HG02571 (cell line): ENCODE measurements around the gene TMEM253.

Experiments used
- ATAC-seq: cut with Tn5 transposase; IDR thresholded peaks from one replicate; pipeline ENCODE4 v1.9.1; 2021; ENCODE audit warnings: mild to moderate bottlenecking, moderate library complexity; ENCODE audit not compliant: unreplicated experiment

Gene TMEM253

DNA sequence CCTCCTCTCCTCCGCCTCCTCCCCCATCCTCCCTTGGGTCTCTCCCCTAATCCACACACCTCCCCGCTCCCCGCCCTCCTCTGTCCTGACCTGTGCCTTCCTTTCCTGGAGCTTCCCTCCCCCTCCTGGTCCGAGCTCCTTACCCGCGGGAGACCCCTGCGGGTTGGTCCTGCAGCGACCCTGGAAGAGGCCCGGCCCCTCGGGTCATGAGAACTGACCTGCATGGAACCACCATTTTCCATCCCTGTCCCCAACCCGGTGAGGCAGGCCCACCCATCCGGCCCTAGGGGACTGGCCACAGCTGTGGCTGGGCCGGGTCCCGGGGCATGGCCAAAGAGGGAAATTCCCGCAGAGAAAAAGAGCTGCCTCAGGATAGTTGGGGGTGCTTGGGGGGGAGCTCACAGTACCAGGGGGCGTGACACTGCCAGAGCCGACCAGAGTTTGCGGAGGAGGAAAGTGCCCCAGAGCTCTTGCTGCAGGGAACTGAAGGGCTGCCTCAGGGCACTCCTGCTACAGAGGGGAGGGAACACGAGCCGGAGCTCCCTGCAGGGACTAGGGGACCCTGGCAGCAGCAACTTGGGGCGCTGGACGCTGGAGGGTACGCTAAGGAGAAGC is 30.1 kb upstream of the TMEM253 start:
- ATAC-seq, result peak; percentile 12

DNA sequence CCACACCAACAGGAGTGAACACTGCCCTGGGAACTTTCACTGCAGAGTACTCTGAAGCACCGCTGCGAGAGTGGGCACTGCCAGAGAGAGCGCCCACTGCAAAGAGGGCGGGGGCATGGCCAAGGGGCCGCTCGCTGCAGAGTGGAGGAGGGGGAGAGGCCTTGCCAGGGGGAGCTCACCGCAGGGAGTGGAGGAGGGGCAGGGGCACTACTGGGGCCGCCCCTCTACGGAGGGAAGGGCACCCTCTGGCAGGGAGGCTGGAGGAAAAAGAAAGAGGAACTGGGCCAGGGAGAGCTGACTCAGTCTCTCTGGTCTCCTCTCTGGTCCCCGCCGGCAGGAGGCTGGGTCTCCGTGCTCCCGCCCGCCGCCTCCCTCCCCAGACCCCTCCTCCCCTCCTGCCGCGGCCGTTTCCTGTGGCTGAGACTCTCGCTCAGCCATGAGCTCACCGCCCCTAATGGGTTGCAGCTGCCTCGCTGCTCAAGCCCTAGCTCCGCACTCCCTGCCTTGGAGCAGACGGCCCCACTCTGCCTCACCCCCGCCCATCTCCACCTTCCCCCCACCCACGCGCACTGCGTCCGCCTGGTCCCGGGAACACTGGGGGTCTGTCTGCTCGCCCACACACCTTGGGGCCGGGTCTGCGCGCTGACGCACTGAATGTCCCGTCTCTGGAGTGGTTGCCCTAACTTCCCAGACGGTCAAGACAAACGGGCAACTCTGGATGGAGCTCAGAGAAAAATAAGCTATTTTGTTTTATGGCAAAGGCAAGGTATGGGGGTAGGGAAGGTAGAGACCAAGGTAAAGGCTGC is 29.4 kb upstream of the TMEM253 start:
- peak; percentile 63 for ATAC-seq

DNA sequence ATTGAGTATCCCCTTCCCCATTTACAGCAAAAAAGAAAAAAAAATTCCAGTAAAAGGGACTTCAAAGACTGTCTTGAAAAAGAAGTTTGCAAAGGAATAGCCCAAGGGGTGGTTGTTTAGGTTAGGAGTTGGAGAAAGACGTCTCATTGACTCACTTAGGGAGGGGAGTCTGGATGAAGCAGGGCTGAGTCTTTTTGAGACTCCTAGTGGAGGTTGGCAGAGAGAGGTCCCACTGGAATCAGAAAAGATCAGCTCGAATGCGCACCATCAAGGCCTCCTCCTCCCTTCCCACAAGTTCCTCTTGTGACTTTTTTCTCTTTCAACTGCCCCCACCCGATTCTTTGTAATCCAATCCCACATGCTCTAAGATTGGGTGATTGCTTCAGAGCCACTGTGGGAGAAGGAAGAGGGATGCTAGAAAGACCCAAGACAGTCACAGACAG is 28.8 kb upstream of the TMEM253 start:
- ATAC-seq, result no peak

- ATAC-seq, result no peak
Measured at GRCh38 chr14:21072781-21073339, 28.0 kb upstream of the TMEM253 start.

GRCh38 chr14:21073921-21074320 is 26.9 kb upstream of the TMEM253 start:
- no peak for ATAC-seq

DNA sequence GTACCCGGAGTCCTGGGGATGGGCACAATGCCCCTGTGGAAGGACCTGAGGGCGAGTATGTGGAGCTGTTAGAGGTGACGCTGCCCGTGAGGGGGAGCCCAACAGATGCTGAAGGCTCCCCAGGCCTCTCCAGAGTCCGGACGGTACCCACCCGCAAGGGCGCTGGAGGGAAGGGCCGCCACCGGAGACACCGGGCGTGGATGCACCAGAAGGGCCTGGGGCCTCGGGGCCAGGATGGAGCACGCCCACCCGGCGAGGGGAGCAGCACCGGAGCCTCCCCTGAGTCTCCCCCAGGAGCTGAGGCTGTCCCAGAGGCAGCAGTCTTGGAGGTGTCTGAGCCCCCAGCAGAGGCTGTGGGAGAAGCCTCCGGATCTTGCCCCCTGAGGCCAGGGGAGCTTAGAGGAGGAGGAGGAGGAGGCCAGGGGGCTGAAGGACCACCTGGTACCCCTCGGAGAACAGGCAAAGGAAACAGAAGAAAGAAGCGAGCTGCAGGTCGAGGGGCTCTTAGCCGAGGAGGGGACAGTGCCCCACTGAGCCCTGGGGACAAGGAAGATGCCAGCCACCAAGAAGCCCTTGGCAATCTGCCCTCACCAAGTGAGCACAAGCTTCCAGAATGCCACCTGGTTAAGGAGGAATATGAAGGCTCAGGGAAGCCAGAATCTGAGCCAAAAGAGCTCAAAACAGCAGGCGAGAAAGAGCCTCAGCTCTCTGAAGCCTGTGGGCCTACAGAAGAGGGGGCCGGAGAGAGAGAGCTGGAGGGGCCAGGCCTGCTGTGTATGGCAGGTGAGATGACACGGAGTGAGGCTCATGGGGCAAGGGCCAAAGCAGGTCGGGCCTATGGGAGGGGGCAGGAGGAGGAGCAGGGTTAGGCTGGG is 26.2 kb upstream of the TMEM253 start:
- ATAC-seq, result no peak

DNA sequence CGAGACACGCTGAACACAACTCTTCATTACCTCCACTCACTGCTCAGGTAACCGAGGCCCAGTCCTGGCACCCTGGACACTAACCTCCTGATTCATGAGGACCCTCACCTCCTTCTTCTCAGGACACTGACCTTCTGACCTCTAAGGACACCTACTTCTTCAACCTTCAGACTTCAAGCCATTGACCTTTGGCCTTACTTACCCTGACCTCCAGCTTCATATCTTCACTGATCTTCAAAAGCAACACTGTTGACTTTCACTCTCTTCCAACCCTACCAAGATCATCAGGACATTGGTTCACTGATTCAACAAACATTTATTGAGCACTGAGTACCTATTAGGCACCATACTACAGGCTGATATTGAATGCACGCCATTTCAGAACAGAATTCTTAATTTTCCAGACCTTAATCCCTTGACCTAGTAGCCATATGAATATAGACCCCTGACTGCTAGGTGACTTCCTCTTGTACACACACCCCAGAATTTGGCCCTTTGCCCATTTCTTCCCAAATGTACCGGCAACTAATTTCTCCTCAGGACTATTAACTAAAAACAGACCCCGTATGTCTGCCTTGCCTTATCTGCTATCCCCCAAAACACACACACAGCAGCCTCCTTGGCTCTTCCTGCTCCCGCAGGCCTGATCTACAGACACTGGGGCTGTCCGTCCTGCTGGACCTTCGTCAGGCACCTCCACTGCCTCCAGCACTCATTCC is 25.0 kb upstream of the TMEM253 start:
- ATAC-seq, result no peak

GRCh38 chr14:21077672-21078071 is 23.2 kb upstream of the TMEM253 start:
- no peak for ATAC-seq

- no peak for ATAC-seq
Measured at GRCh38 chr14:21078287-21078686, 22.6 kb upstream of the TMEM253 start.

DNA sequence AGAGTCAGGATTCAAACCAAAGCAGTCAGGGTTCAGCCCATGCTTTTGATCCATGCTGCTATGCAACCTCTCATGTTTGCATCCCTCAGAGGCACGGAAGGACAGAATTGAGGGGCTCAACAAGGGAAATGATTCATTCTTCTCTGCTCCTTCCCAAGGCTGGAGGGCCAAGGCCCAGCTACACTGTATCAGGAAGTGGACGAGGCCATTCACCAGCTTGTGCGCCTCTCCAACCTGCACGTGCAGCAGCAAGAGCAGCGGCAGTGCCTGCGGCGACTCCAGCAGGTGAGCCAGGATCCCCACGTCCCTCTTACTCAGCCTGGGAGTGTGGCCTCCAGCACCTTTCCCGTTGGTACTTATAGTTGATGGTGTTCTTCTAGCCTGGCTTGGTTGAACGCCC is 22.1 kb upstream of the TMEM253 start:
- no peak for ATAC-seq

GRCh38 chr14:21081521-21082142 is 19.2 kb upstream of the TMEM253 start:
- no peak for ATAC-seq

DNA sequence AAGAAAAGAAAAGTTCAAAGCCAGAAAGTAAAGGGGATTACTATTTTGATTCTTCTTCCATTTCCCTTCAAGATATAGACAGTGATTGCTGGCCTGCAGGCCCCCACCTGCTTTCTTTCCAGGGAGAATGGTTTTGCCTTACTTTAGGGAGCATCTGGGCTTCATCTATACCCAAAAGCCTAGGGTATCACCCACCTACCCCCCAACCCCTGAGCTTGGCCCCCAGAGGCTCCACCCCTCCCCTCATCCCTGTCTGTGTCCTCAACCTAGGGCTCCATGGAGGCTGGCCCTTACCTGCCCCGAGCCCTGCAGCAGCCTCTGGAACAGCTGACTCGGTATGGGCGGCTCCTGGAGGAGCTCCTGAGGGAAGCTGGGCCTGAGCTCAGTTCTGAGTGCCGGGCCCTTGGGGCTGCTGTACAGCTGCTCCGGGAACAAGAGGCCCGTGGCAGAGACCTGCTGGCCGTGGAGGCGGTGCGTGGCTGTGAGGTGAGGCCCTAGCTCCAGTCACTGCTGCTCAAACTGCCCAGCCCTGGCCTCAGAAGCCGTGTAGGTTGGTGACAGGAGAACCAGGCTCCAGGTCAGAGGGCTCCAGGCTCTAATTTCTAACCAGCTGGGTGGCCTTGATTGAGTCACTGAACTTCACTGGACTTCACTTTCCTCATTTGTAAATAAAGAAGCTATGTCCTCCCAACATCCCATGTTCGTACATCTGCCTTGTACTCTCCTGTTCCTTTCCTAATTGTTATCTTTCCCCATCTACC is 17.1 kb upstream of the TMEM253 start:
- no peak for ATAC-seq

GRCh38 chr14:21084396-21084795 is 16.5 kb upstream of the TMEM253 start:
- ATAC-seq, result no peak

GRCh38 chr14:21084998-21085853 is 15.6 kb upstream of the TMEM253 start:
- no peak for ATAC-seq

DNA sequence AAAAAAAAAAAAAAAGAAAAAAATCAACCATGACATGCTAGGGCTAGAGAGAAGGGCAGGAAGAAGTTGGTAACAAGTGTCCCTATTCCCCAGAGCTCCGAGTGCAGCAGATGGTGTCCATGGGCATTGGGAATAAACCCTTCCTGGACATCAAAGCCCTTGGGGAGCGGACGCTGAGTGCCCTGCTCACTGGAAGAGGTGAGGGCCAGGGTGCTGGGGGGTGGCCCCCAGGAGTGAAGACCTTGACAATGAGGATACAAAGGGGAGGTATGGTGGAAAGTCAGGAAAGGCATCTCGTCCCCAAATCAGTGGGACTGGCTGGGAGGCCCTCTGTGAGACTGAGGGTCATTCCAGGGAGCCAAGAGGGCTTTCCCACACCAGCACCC is 14.0 kb upstream of the TMEM253 start:
- no peak for ATAC-seq

DNA sequence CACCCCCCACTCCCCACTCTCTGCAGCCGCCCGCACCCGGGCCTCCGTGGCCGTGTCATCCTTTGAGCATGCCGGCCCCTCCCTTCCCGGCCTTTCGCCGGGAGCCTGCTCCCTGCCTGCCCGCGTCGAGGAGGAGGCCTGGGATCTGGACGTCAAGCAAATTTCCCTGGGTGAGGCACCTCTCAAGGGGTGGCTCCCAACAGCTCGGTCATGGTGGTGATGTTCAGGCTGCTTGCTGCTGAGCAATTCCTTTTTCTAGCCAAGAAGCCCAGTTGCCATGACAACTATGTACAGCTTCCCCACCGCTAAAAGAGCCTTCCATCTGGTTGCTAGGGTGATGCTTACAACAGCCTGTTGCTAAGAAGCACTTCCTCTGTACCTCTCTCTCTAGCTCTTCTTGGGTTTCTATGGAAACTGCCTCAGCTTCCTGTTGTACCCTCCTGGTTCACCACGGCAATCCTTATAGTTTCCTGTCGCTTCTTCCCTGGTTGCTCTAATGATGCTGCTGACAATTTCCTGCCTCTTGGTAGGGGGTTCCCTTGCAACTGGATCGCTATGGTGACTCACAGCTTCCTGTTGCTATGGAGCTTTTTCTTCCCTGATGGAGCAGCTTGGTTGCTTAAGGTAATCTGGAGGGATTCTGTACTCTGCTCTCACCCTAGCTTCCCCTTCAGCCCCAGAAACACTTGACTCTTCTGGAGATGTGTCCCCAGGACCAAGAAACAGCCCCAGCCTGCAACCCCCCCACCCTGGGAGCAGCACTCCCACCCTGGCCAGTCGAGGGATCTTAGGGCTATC is 13.4 kb upstream of the TMEM253 start:
- no peak for ATAC-seq

DNA sequence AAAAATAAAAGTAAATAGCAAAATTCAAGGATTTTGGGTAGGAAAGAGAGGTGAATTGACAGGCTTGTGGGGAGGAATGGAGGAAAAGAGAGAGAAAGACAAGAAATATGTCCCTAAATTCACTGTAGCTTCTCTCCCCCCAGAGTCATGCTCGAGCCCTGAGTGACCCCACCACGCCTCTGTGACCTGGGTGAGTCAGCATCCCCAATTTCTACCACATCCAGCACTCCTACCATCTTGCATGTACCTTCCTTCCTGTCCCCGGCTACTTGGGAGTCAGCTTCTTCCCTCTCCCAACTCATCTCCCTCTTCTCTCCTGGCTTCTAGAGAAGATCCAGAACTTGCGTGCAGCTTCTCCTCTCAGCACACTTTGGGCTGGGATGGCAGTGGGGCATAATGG is 12.2 kb upstream of the TMEM253 start:
- ATAC-seq, result no peak

DNA sequence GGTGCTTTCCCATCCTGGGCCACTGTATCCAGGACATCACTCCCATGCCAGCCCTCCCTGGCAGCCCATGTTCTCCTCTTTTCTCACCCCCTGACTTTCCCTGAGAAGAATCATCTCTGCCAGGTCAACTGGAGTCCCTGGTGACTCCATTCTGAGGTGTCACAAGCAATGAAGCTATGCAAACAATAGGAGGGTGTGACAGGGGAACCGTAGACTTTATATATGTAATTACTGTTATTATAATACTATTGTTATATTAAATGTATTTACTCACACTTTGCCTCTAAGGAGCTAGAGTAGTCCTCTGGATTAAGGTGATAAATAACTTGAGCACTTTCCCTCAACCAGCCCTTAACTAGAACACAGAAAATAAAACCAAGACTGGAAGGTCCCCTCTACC is 11.6 kb upstream of the TMEM253 start:
- ATAC-seq, result no peak
